GM11168 (cell line): ENCODE results near the gene GRID1.
"Not testable (repeated sequence)": the region's sequence is repeated elsewhere in the genome, so short reads cannot be mapped to it uniquely, and the experiment has no call there.

ENCODE experiments used
- in situ Hi-C: fragments of 300-500 bp; cut with MboI; formaldehyde crosslinking; loops from one replicate; pipeline ENCODE4 v1.12.0; 2022; ENCODE audit warnings: low sequenced_read_pairs; ENCODE audit not compliant: unreplicated experiment

The GRID1 gene

DNA sequence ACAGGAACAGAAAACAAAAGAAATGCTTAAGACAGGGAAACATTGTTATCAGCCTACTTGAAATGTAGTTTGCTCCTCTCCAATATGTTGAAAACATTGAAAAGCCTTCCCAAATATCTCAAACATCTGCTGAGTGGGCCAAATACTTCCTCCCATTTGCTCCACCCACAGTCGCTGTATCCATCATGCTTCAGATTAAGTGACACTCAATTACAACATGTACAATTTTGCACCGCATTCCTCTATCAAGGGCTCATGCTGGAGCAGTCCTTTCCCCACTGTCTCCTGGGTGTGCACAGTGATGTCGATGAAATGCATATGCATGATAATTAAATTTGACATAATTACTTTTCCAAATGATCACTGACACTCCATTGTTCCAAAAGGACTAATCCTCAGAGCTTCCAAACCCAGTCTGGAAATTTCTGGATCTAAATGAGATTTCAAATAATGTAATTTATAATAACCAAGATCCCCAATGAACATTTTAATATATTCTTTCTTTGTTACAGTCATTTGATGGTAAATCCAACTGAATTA, 604.6 kb downstream of the GRID1 start:
- in situ Hi-C loops = no loop called here

DNA sequence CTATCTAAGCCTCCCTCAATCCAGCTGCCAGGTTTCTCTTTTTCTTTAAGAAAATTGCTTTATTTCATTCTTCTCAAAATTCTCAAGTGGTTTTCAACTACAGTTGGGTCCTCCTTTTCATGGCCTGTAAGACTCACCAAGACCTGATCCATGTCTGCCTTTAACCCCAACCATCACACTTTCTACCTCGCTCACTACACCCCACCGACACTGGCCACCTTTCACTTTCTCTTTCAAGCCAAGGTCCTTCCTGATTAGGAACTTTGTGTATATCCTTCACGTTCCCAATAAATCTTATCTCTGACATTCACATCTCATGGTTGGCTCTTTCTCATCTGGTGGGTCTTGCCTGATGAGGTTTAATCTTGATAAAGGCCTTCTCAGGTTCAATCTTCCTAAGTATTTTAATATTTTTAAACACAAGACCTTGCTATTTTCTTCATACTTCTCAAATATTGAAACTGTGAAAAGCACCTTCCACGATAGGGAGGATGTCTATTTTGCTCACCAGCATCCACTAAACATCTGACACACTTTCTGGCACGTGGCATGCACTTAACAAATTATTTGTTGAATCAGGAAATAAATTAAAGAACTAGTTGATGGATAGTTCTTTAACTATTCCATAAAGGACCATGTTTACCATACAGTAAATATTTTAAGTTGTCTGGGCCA, 624.8 kb downstream of the GRID1 start:
- in situ Hi-C loops = no loop called here

DNA sequence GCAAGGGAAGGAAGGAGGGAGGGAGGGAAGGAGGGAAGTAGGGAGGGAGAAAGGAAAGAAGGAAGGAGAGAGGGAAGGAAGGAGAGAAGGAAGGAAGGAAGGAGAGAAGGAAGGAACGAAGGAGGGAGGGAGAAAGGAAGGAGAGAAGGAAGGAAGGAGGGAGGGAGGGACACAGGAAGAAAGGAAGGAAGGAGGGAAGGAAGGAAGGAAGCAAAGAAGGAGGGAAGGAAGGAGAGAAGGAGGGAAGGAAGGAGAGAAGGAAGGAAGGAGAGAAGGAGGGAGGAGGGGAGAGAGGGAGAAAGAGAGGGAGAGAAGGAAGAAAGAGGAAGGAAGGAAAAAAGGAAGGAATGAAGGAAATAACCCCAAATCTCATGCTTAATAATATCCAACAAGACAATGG, 630.6 kb downstream of the GRID1 start:
- in situ Hi-C loops = no loop called here

DNA sequence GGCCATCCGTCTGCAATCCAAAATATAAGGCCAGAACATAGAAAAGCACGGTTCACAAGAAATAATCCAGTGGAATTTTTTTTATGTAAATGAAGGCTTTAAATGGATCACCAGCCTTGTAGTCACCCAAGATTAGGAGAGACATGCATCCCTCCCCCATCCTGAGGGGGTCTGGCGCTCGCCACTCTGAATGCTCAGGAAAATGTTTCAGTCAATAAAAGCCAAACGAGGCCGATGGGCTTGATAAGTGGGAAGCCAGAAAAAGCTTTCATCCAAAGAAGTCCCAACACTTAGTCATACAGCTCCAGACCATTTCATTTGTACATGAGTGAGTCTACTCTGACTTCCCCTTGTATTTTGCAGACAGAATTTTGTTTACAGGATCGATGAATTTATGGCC, 631.8 kb downstream of the GRID1 start:
- in situ Hi-C loops = no loop called here

DNA sequence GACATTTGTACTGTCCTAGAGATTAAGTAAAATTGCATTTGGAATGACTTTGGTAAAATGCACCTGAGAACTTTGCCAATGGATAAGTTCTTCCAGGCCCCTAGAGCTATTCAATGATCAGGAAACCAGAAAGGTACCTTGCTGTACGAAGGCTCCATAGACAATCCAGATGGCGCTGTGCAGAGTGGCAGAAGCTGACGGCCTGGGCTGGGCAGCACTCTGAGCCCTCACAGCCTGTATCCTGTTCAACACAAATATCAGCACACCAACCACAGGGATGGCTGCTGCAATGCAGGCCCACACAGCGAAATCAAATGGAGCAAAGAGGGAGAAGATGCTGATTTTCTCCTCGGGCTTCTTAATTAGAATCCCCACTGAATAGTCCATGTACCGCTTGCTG, 642.4 kb downstream of the GRID1 start:
- in situ Hi-C loops = no loop called here

DNA sequence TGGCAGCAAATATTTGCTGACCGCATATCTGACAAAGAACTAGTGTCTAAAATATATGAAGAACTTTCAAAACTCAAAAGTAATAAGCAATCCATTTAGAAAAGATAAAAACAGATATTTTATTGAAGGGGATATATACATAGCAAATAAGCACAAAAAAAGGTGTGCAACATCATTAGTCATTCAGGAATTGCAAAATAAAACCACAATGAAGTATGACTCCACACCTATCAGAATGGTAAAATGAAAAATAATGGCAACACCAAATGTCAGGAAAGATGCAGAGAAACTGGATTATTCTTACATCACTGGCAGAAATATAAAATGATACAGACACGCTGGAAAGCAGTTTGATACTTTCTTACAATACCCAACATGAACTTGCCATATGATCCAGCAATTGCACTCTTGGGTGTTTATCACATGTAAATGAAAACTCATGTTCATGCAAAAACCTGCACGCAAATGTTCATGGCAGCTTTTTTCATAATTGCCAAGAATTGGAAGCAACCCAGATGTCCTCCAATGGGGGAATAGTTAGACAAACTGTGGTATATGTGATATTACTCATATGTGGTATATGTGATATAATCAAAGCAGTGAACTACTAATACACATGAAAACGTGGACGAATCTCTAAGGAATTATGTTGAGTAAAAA, 645.5 kb downstream of the GRID1 start:
- in situ Hi-C loops = no loop called here

DNA sequence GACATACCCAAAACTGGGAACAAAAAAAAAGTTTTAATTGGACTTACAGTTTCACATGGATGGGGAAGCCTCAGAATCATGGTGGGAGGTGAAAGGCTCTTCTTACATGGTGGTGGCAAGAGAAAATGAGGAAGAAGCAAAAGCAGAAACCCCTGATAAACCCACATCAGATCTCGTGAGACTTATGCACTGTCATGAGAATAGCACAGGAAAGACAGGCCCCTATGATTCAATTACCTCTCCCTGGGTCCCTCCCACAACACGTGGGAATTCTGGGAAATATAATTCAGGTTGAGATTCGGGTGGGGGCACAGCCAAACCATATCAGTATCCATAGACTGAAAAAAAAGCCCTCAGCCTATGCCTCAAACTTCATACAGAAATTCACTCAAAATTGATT, 647.2 kb downstream of the GRID1 start:
- in situ Hi-C loops = no loop called here

DNA sequence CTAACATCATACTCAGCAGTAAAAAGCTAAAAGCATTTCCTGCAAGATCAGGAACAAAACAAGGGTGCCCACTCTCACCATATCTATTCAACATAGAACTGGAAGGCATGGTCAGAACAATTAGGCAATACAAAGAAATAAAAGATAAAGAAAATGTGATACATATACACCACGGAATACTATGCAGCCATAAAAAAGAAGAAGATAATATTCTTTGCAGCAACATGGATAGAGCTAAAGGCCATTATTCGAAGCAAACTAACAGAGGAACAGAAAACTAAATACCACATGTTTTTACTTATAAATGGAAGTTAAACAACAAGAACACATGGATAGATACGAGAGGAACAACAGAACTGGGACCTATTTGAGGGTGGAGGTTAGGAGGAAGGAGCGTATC, 652.7 kb downstream of the GRID1 start:
- in situ Hi-C loops = no loop called here

DNA sequence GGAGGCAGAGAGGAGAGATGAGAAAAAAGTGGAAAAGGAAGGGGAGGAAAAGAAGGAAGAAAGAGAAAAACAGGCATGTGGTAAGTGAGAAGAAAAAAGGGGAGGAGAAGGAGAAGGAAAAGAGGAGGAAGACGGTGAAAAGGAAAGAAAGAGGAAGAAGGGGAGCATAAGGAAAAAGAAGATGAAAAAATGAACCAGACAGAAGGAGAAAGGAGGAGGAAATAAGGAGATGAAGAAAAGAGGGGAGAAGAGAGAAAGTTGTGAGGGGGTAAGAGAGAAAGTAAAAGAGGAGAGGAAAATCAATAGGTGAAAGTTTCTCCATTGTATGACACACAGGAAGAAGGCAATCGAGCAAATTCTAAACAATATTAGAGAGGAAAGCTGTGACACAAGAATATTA, 663.8 kb downstream of the GRID1 start:
- in situ Hi-C loops = no loop called here

DNA sequence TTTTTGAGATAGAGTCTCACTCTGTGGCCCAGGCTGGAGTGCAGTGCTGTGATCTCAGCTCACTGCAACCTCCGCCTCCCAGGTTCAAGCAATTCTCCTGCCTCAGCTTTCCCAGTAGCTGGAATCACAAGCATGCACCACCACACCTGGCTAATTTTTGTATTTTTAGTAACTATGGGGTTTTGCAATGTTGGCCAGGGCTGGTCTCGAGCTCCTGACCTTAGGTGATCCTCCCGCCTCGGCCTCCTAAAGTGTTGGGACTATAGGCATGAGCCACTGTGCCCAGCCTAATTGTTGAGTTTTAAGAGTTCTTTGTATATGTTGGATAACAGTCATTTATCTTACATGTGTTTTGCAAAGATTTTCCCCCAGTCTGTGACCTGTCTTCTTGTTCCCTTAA, 667.5 kb downstream of the GRID1 start:
- in situ Hi-C loops = not testable (repeated sequence)

DNA sequence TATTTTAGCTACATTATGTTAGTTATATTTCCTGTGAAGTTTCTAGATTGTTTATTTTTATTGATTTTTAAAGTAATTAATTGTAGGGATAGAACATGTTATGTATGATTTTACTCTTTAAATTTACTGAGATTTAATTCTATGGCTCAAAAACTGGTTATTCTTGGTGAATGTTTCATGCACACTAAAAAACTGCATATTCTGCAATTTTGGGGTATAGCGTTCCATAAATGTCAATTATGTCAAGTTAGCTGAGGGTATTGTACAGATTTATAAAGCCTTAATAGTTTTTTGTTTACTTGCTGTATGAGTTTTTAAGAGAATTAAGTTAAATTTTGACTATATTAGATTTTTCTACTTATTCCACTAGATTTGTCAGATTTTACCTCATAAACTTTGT, 669.7 kb downstream of the GRID1 start:
- in situ Hi-C loops = no loop called here

DNA sequence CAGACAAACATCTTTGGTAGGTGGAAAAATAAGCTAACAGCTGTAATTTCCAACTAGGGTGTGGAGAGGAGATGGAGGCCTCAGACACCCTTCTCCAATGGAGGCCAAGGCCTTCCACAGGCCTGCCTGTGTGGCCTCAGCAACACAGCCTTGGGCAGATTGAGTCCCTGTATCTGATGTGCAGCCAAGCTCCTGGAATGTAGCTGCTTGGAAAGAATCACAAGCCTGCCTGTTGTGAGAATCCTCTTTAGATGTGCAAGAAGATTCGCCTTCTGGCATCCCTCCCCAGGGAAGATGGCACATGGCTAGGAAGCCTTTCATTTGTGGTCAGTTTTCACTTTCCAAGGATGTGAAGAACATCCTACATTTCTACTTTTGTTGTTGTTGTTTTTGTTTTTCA, 684.0 kb downstream of the GRID1 start:
- in situ Hi-C loops = no loop called here

DNA sequence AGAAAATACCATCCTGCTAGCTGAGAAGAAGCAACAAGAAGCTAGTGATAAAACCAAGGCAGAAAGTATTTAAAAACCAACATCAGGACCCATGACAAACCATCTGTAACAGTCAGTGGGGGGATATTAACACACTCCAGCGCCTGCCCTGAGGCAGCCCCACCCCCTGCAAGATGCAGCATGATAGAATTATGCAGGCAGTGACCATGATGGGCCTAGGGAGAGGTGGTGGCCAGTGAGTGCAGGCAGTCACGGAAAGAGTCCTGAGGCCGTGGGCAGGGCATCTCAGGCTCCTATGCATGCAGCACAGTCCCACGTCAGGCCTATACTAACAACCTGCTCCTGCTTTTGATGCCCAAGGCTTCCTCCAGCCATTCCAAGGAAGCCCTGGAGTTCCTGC, 686.9 kb downstream of the GRID1 start:
- in situ Hi-C loops = no loop called here

DNA sequence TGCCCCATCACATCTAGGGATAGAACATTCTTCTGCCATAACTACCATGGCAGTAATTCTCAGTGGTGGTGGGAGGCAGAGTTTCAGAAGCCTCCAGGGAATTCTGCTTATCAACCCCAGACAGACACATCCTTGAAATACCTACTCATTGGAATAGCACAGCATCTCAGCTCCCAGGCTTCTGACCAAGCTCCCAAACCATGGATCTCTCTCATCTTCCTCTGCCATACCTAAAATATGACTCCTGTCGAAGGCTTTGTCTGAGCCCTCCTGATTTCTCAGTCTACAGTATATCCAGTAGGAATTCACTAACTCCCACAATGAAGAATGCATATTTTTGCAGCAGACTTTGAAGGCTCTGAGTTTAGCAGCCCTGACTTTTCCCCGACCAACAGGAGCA, 687.5 kb downstream of the GRID1 start:
- in situ Hi-C loops = no loop called here

DNA sequence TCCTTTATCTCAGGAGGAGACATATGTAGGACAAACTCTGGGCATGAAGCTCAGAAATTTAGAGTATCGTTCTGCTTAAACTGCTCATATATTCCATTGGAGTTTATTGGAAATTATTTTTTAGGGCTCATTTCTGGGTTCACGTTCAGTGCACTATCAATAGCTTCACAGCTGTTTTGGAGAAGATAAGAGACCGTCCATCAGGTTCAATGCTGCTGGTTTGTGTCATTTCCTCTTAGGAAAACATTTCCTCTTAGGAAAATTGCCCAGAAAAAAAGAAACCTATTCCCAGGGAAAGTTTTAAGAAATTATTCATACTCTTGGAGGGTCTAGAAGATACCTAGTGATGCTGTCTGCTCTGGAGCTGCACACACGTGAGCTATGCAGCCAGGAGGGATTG, 691.7 kb downstream of the GRID1 start:
- in situ Hi-C loops = no loop called here

DNA sequence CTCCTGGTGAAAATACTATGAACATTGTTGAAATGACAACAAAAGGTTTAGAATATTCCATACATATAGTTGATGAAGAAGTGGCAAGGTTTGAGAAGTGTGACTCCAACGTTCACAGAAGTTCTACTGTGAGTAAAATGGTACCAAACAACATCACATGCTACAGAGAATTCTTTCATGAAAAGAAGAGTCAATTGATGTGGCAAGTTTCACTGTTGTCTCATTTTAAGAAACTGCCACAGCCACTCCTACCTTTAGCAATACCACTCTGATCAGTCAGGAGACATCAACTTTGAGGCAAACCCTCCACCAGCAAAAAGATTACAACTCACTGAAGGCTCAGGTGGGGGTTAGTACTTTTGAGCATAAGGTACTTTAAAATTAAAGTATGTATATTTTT, 693.3 kb downstream of the GRID1 start:
- in situ Hi-C loops = no loop called here

DNA sequence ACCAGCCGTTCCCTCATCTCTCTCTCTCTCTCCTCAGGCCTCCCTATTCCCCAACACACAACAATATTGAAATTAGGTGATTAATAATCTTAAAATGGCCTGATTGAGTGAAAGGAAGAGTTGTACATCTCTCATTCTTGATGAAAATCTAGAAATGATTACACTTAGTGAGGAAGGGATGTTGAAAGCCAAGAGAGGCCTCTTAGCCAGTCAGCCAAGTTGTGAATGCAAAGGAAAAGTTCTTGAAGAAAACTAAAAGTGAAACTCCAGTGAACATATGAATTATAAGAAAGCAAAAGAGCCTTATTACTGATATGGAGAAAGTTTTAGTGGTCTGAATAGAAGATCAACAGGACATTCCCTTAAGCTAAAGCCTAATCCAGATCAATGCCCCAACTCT, 695.1 kb downstream of the GRID1 start:
- in situ Hi-C loops = no loop called here

DNA sequence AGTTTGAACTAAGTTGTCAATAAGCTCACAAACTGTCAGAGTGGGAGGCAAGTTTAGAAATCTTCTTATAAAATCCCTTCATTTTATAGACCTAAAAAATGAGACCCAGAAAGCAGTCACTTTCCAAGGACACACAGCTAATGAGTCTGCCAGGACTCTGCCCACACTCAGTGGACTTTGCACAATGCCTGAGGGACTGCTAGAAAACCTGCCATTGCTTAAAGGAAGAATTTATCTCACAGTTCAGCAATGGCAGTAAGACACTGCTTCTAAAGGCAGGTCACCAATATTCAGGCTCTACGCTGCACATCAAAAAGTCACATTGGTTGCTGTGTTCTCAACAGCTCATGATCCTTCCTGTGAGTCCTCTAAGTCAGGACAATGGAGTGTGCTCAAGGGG, 698.1 kb downstream of the GRID1 start:
- in situ Hi-C loops = no loop called here

DNA sequence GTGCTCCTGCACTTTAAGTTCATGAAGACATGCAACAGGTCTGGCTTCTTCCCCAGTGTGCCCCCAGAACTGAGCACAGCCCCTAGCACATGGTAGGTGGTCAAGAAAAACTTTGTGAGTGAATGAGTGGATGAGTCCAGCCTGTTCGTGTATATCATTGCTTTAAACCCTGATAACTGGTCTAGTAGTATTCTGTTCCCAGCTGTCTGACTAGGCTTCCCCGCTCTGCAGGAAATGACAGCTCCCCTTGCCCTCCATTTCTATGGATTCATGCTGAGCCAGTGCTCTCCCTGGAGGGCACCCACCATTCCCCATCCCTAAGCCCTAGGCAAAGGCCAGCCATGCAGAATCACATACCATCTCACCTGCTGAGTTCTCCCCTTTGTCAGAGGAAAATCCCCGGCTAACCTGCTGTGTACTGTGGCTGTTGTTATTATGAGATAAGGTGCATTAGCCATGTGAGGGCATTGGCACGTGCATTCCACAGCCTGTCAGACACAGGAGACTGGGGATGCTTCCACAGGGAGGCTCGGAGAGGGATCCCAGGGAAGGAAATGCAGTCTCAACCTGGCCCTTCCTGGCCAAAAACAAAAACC, 698.9 kb downstream of the GRID1 start:
- in situ Hi-C loops = no loop called here

DNA sequence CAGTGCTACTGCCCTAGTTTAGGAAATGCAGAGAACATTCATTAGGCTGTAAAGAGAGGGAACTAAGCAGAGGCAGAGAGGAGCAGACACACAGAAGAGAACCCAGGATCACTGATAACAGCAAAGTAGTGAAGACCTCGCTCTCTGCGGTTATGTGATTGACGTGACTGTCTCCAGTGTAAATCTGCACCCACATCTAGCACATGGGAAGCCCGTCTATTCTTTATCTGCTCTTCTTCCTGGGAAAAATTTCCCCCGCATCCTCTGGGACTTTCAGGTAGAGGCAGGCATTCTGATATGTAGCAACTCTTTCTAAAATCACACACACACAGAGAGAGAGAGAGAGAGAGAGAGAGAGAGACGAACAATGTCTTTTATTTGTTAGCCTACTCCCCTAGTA, 699.6 kb downstream of the GRID1 start:
- in situ Hi-C loops = no loop called here

DNA sequence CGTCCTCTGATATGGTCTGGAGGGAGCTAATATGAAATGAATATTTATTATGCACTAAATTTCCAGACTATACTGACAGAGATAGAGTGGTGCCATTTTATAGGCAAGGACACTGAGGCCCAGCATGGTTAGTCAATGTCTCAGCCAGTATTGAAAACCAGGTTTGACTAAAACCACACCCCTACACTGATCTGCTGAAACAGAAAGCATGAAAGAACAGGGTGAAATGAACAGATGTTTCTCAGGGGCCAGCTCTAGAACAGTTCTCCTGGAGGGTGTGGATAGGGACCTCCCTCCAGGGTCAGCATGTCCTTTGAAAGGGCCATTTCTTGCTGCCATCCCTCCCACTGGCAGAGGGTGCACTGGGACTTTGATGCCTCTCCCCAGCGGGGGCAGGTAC, 700.5 kb downstream of the GRID1 start:
- in situ Hi-C loops = no loop called here

DNA sequence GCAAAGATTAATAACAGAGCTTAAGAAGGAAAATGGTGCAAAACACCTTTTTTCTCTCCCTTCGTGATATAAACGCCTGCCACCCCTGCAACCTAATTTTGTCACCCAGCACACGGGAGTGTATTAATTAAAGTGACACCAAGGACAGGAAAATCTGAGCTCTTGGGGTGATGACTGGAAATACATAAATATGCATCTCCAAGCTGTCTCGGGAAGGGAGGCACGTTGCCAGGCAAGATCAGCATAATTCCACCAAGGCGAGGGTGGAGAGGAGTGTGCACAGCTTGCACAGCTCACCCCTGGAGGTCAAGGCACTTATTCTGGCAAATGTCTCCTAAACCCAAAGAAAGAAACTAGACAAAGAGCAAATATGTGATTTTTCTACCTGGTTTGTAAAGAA, 700.9 kb downstream of the GRID1 start:
- in situ Hi-C loops = no loop called here
